HCT116 (cell line): ENCODE measurements around the gene SSTR5.
"Not testable (repeated sequence)": the region's sequence is repeated elsewhere in the genome, so short reads cannot be mapped to it uniquely, and the experiment has no call there.

ENCODE experiments used
- CTCF ChIP-seq, 3 experiments: fragments of 200-600 bp in 1 of 3; sonication (generic) in 1 of 3; IDR thresholded peaks in 2 of 3; conservative IDR thresholded peaks in 1 of 3; 2 replicates each; pipeline ENCODE4 v1.5.1; 2012 to 2017; ENCODE audit warnings: low read depth in 2 of 3, low read length in 2 of 3, antibody characterized with exemption in 1 of 3, borderline replicate concordance in 1 of 3, control low read depth in 1 of 3, mild to moderate bottlenecking in 1 of 3, mixed read lengths in 1 of 3, mixed run types in 1 of 3, moderate library complexity in 1 of 3; ENCODE audit not compliant: insufficient read depth in 1 of 3
- EZH2 ChIP-seq: fragments of 200-600 bp; sonication (generic); IDR thresholded peaks from 2 replicates; pipeline ENCODE4 v1.6.1; 2017; ENCODE audit warnings: antibody characterized with exemption, mixed run types
- POLR2A ChIP-seq: IDR thresholded peaks from 2 replicates; pipeline ENCODE4 v1.7.0; 2011; ENCODE audit warnings: borderline replicate concordance; ENCODE audit not compliant: insufficient read depth, insufficient read length; ENCODE audit errors: extremely low read depth
- POLR2AphosphoS5 ChIP-seq: IDR thresholded peaks from 2 replicates; pipeline ENCODE4 v1.6.1; 2011; ENCODE audit warnings: mild to moderate bottlenecking, low read depth, low read length, moderate library complexity
- SIN3A ChIP-seq: IDR thresholded peaks from 2 replicates; pipeline ENCODE4 v1.6.1; 2012; ENCODE audit warnings: low read depth

GRCh38 chr16:1086443-1086842 lies 13.9 kb downstream of the SSTR5 start:
- TF ChIP-seq CTCF (IDR thresholded peaks at IDR 0.05 in 2 of 3, conservative IDR thresholded peaks at IDR 0.05 in 1 of 3; ENCODE audit: borderline replicate concordance in 1 of 3, insufficient read depth in 1 of 3, low read depth in 2 of 3, low read length in 2 of 3); POLR2A; POLR2AphosphoS5; EZH2; SIN3A: not testable (repeated sequence)
